K562 (cell line): ENCODE data around the gene ANKRD12. TPM values are rescaled to one million over a fixed set of nuclear protein-coding genes. Genes with fewer than 3 reads are reported as not detected.

Experiments used
- ADNP ChIP-seq: fragments of 200-800 bp; sonication (Bioruptor generic); IDR thresholded peaks from 2 replicates; pipeline ENCODE4 v1.6.1; 2016; ENCODE audit warnings: missing genetic modification characterization, missing compliant biosample characterization
- GATA2 ChIP-seq: sonication (generic); formaldehyde crosslinking; IDR thresholded peaks from 2 replicates; pipeline ENCODE4 v1.4.0; 2020; ENCODE audit warnings: mild to moderate bottlenecking, missing genetic modification reagents
- GTF2F1 ChIP-seq: IDR thresholded peaks from 2 replicates; pipeline ENCODE4 v1.6.1; 2011; ENCODE audit warnings: low read depth, low read length, improper control_type of control experiment
- HDAC6 ChIP-seq: IDR thresholded peaks from 2 replicates; pipeline ENCODE4 v1.6.1; 2012; ENCODE audit warnings: low read depth, mild to moderate bottlenecking, control low read depth, inconsistent platforms, low read length, moderate library complexity
- HNRNPK ChIP-seq: fragments of 200-400 bp; formaldehyde crosslinking; IDR thresholded peaks from one replicate; pipeline ENCODE4 v1.6.1; 2018; ENCODE audit warnings: mild to moderate bottlenecking, low read depth, low read length; ENCODE audit not compliant: poor library complexity, severe bottlenecking
- HNRNPL ChIP-seq: fragments of 200-400 bp; formaldehyde crosslinking; IDR thresholded peaks from 2 replicates; pipeline ENCODE4 v1.6.1; 2017; ENCODE audit warnings: low read depth, mild to moderate bottlenecking, low read length
- HOXB6 ChIP-seq: fragments of 250-450 bp; sonication (Bioruptor Pico); IDR thresholded peaks from 2 replicates; pipeline ENCODE4 v1.5.1; 2022; ENCODE audit warnings: mild to moderate bottlenecking, borderline replicate concordance
- IFI16 ChIP-seq: fragments of 250-450 bp; sonication (Bioruptor Pico); IDR thresholded peaks from 2 replicates; pipeline ENCODE4 v2.1.2; 2022; ENCODE audit warnings: mild to moderate bottlenecking, inconsistent platforms
- MED1 ChIP-seq: sonication (generic); formaldehyde crosslinking; IDR thresholded peaks from 2 replicates; pipeline ENCODE4 v1.8.1; 2023; ENCODE audit warnings: missing genetic modification reagents, borderline replicate concordance
- NCOA6 ChIP-seq: fragments of 450-650 bp; IDR thresholded peaks from 2 replicates; pipeline ENCODE4 v1.6.1; 2017; ENCODE audit warnings: mild to moderate bottlenecking
- RFX1 ChIP-seq: fragments of 450-650 bp; IDR thresholded peaks from 2 replicates; pipeline ENCODE4 v1.6.1; 2016; ENCODE audit warnings: mild to moderate bottlenecking, moderate library complexity
- SNIP1 ChIP-seq: fragments of 450-650 bp; IDR thresholded peaks from 2 replicates; pipeline ENCODE4 v1.7.1; 2017; ENCODE audit warnings: low read depth, mild to moderate bottlenecking
- SRF ChIP-seq, 2 experiments: fragments of 250-450, 450-650 bp in 1 of 2; sonication (Bioruptor Pico) in 1 of 2; sonication (generic) in 1 of 2; formaldehyde crosslinking; IDR thresholded peaks; 2 replicates each; pipeline versions ENCODE4 v1.5.0 to v1.5.1; 2020 to 2022; ENCODE audit warnings: mild to moderate bottlenecking in 1 of 2, missing genetic modification reagents in 1 of 2
- TCF7L2 ChIP-seq: fragments of 150-350 bp; IDR thresholded peaks from 2 replicates; pipeline ENCODE4 v1.6.1; 2016; ENCODE audit warnings: low read depth, mild to moderate bottlenecking, low read length, moderate library complexity
- ZBTB26 ChIP-seq: fragments of 450-650 bp; formaldehyde crosslinking; IDR thresholded peaks from 2 replicates; pipeline ENCODE4 v1.4.0; 2022; ENCODE audit warnings: missing genetic modification characterization
- ZC3H11A ChIP-seq: IDR thresholded peaks from 2 replicates; pipeline ENCODE4 v1.6.1; 2012; ENCODE audit warnings: low read depth, low read length, improper control_type of control experiment
- ZNF165 ChIP-seq: fragments of 250-450 bp; sonication (Bioruptor Pico); IDR thresholded peaks from 2 replicates; pipeline ENCODE4 v1.4.0; 2020; ENCODE audit warnings: borderline replicate concordance
- ZNF174 ChIP-seq: fragments of 250-450 bp; sonication (Bioruptor Pico); IDR thresholded peaks from 2 replicates; pipeline ENCODE4 v1.4.0; 2020; ENCODE audit warnings: mild to moderate bottlenecking
- ZNF23 ChIP-seq: fragments of 250-450 bp; sonication (Bioruptor Pico); IDR thresholded peaks from 2 replicates; pipeline ENCODE4 v1.4.0; 2020; ENCODE audit warnings: mild to moderate bottlenecking
- ZNF263 ChIP-seq: sonication (generic); formaldehyde crosslinking; IDR thresholded peaks from 2 replicates; pipeline ENCODE4 v1.8.0; 2022; ENCODE audit warnings: mild to moderate bottlenecking, missing genetic modification reagents, borderline replicate concordance
- ZNF311 ChIP-seq: fragments of 250-450 bp; sonication (Bioruptor Pico); IDR thresholded peaks from 2 replicates; pipeline ENCODE4 v1.4.0; 2020; ENCODE audit warnings: mild to moderate bottlenecking, moderate library complexity
- ZZZ3 ChIP-seq: fragments of 450-650 bp; IDR thresholded peaks from 2 replicates; pipeline ENCODE4 v1.6.1; 2016; ENCODE audit warnings: antibody characterized with exemption, mild to moderate bottlenecking, moderate library complexity
- polyA plus RNA-seq, 8 experiments: library from polyadenylated mRNA; depleted of rRNA in 4 of 8; stranded (reverse) in 5 of 8; unstranded in 3 of 8; fragments of >200 nt; fragmentation: Nextera tagmentation in 2 of 8; fragmentation: Illumina TruSeq in 1 of 8; extraction: Ambion mirVana in 2 of 8; extraction: Trizol in 1 of 8; gene quantifications; 2 replicates each; pipeline versions ENCODE4 v1.2.1 to v1.2.3, GENCODE V29; 2011 to 2014; ENCODE audit warnings: inconsistent platforms in 1 of 8, missing spikeins in 1 of 8
- total RNA-seq, 7 experiments: library from RNA; depleted of rRNA in 6 of 7; stranded (reverse); fragments of >200 nt in 6 of 7; fragmentation: Illumina TruSeq in 2 of 7; extraction: Trizol in 2 of 7; gene quantifications; 2 replicates each; pipeline versions ENCODE4 v1.2.1 to v1.2.3, GENCODE V29; 2011 to 2021; ENCODE audit warnings: low replicate concordance in 1 of 7
- TF ChIP-seq, protein P1 (sequence below): fragments of 450-650 bp; IDR thresholded peaks from 2 replicates; pipeline ENCODE4 v1.6.1; 2016; ENCODE audit warnings: antibody characterized with exemption
- TF ChIP-seq, protein P2 (sequence below), 2 experiments: fragments of 250-450 bp in 1 of 2; fragments of 450-650 bp in 1 of 2; sonication (Bioruptor Pico) in 1 of 2; IDR thresholded peaks; 2 replicates each; pipeline versions ENCODE4 v1.6.1 to v1.8.0; 2016 to 2021; ENCODE audit warnings: mild to moderate bottlenecking in 2 of 2, moderate library complexity in 2 of 2, missing compliant biosample characterization in 1 of 2, missing genetic modification characterization in 1 of 2
- TF ChIP-seq, protein P3 (sequence below): fragments of 250-450 bp; sonication (Bioruptor Pico); IDR thresholded peaks from 2 replicates; pipeline ENCODE4 v1.4.0; 2020; ENCODE audit warnings: mild to moderate bottlenecking, moderate library complexity, borderline replicate concordance

ANKRD12 gene
- total and polyA plus RNA-seq, 9 of the 15 experiments (the other 6 are each of a cell fraction or from before 2014, with no cell fraction given), result 6.6 to 28.2 (median 16.0) TPM

GRCh38 chr18:9259173-9259572 lies 122.6 kb downstream of the ANKRD12 start (continued):
- TF ChIP-seq ZBTB26 (CRISPR knock-in tag) (no peak), ADNP (tag) (no peak), RFX1 (no peak), HDAC6 (no peak), ZNF23 (CRISPR knock-in tag) (no peak), GTF2F1 (no peak), MED1 (CRISPR knock-in tag) (no peak), ZC3H11A (no peak), SNIP1 (no peak), IFI16 (CRISPR knock-in tag) (0 out of 2 replicates have a peak, but pooled peaks have one; percentile 24), TCF7L2 (no peak), ZZZ3 (no peak), GATA2 (CRISPR knock-in tag) (no peak), HOXB6 (CRISPR knock-in tag) (peak; percentile 95), NCOA6 (no peak), ZNF311 (CRISPR knock-in tag) (no peak), HNRNPL (no peak), SRF (CRISPR knock-in tag; IDR thresholded peaks at IDR 0.05) (peak in 1 of 2 experiments; percentile 65; a peak in 1 of 4 replicates), HNRNPK (no peak), ZNF263 (CRISPR knock-in tag) (no peak), ZNF174 (CRISPR knock-in tag) (peak; percentile 84; the same call in 1 of the 2 replicates), ZNF165 (CRISPR knock-in tag) (no peak)
- TF ChIP-seq, protein P1, sequence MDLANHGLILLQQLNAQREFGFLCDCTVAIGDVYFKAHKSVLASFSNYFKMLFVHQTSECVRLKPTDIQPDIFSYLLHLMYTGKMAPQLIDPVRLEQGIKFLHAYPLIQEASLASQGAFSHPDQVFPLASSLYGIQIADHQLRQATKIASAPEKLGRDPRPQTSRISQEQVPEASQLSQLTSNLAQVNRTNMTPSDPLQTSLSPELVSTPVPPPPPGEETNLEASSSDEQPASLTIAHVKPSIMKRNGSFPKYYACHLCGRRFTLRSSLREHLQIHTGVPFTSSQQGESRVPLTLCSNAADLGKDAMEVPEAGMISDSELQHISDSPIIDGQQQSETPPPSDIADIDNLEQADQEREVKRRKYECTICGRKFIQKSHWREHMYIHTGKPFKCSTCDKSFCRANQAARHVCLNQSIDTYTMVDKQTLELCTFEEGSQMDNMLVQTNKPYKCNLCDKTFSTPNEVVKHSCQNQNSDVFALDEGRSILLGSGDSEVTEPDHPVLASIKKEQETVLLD, result no peak
- TF ChIP-seq, protein P2, sequence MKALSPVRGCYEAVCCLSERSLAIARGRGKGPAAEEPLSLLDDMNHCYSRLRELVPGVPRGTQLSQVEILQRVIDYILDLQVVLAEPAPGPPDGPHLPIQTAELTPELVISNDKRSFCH (CRISPR knock-in tag; IDR thresholded peaks at IDR 0.05), result peak; percentile 80; the same call in 1 of the 2 replicates
- TF ChIP-seq, protein P2 (tag; IDR thresholded peaks at IDR 0.05), result no peak
- TF ChIP-seq, protein P3, sequence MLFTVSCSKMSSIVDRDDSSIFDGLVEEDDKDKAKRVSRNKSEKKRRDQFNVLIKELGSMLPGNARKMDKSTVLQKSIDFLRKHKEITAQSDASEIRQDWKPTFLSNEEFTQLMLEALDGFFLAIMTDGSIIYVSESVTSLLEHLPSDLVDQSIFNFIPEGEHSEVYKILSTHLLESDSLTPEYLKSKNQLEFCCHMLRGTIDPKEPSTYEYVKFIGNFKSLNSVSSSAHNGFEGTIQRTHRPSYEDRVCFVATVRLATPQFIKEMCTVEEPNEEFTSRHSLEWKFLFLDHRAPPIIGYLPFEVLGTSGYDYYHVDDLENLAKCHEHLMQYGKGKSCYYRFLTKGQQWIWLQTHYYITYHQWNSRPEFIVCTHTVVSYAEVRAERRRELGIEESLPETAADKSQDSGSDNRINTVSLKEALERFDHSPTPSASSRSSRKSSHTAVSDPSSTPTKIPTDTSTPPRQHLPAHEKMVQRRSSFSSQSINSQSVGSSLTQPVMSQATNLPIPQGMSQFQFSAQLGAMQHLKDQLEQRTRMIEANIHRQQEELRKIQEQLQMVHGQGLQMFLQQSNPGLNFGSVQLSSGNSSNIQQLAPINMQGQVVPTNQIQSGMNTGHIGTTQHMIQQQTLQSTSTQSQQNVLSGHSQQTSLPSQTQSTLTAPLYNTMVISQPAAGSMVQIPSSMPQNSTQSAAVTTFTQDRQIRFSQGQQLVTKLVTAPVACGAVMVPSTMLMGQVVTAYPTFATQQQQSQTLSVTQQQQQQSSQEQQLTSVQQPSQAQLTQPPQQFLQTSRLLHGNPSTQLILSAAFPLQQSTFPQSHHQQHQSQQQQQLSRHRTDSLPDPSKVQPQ (CRISPR knock-in tag), result no peak
